Measurements from ENCODE around the gene SAMD1. TPM values are rescaled to one million over a fixed set of nuclear protein-coding genes. Genes with fewer than 3 reads are reported as not detected.

Gene SAMD1
- polyA plus RNA-seq, 2 of the 4 experiments (the other 2 are of a cell fraction) = 8.4 to 28.9 TPM

DNA sequence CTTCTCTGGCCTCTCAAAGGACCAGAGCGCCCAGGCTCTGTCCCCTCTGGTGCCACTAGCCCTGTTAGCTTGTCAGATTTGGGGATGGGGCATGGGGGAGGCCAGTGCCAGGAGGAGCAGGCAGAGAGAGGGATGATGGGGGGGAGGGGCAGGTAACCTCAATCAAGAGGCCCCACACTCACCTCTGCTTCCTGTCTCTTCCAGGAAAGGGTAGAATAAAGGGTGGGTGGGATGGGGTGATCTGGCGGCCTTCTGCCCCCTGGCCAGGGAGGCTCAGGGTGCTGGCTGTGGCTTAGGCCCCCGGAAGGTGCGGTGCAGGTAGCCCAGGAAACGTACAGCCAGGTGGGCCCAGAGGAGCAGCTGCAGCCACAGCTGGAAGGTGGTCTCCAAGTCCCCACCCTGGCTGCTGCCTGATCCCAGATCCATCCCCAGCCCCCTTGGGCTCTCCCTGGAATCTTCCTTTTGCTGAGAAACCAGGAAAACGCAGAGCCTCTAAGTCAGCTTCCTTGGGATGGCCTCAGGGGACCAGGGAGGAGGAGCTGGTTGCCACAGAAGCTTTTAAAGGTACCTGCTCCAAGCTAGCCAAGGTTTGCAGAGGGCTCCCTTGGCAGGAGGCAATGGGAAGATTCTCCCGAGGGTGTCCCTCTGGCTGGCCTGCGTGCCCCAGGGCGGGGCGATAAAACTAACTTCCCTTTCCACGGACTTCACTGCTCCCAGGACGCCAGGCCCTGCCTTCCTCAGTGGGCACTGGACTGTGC is 21.7 kb upstream of the SAMD1 start:
- TF ChIP-seq RAD21 (conservative IDR thresholded peaks at IDR 0.05 in 1 of 2, IDR thresholded peaks at IDR 0.05 in 1 of 2) = no peak
- no peak for TF ChIP-seq CBX8 (IDR thresholded peaks at IDR 0.05)
- TF ChIP-seq CHD2 (IDR thresholded peaks at IDR 0.05; ENCODE audit: low read length, partially characterized antibody) = no peak
- TF ChIP-seq, protein P1, sequence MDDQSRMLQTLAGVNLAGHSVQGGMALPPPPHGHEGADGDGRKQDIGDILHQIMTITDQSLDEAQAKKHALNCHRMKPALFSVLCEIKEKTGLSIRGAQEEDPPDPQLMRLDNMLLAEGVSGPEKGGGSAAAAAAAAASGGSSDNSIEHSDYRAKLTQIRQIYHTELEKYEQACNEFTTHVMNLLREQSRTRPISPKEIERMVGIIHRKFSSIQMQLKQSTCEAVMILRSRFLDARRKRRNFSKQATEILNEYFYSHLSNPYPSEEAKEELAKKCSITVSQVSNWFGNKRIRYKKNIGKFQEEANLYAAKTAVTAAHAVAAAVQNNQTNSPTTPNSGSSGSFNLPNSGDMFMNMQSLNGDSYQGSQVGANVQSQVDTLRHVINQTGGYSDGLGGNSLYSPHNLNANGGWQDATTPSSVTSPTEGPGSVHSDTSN (IDR thresholded peaks at IDR 0.05) = no peak
- TF ChIP-seq, protein P2, sequence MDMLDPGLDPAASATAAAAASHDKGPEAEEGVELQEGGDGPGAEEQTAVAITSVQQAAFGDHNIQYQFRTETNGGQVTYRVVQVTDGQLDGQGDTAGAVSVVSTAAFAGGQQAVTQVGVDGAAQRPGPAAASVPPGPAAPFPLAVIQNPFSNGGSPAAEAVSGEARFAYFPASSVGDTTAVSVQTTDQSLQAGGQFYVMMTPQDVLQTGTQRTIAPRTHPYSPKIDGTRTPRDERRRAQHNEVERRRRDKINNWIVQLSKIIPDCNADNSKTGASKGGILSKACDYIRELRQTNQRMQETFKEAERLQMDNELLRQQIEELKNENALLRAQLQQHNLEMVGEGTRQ (IDR thresholded peaks at IDR 0.05) = no peak
- no peak for TF ChIP-seq NFE2L2 (conservative IDR thresholded peaks at IDR 0.05; ENCODE audit: low read length)
- no peak for TF ChIP-seq NPAS2 (CRISPR knock-in tag; IDR thresholded peaks at IDR 0.05; ENCODE audit: borderline replicate concordance)
- no peak for TF ChIP-seq EP300 (IDR thresholded peaks at IDR 0.05)
- no peak for TF ChIP-seq CBX2 (IDR thresholded peaks at IDR 0.05; ENCODE audit: borderline replicate concordance, low read depth)
- no peak for TF ChIP-seq FOXS1 (CRISPR knock-in tag; IDR thresholded peaks at IDR 0.05)
- no peak for TF ChIP-seq EHMT2 (IDR thresholded peaks at IDR 0.05; ENCODE audit: low read depth)
- no peak for TF ChIP-seq TP53 (CRISPR knock-in tag; IDR thresholded peaks at IDR 0.05)
- TF ChIP-seq HOXA7 (CRISPR knock-in tag; IDR thresholded peaks at IDR 0.05) = no peak
- TF ChIP-seq, protein P3, sequence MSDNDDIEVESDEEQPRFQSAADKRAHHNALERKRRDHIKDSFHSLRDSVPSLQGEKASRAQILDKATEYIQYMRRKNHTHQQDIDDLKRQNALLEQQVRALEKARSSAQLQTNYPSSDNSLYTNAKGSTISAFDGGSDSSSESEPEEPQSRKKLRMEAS (IDR thresholded peaks at IDR 0.05) = no peak
- TF ChIP-seq ZC3H11A (IDR thresholded peaks at IDR 0.05) = no peak
- no peak for TF ChIP-seq ZSCAN20 (CRISPR knock-in tag; IDR thresholded peaks at IDR 0.05)
- no peak for TF ChIP-seq ZNF302 (CRISPR knock-in tag; IDR thresholded peaks at IDR 0.05)
- no peak for TF ChIP-seq KDM5A (IDR thresholded peaks at IDR 0.05)
- TF ChIP-seq RNF2 (IDR thresholded peaks at IDR 0.05; ENCODE audit: borderline replicate concordance, low read depth) = no peak
- TF ChIP-seq RCOR1 (IDR thresholded peaks at IDR 0.05; ENCODE audit: low read depth, low read length) = no peak
- DNase-seq (ENCODE audit: low read depth in 1 of 2, low spot score in 1 of 2) (no peak), ATAC-seq (no peak), FAIRE-seq (no peak)
- CTCF ChIA-PET = no interaction called here
- POLR2A ChIA-PET = interaction anchor here (0.7 kb wide), 1 partner anchor 250 kb away, joined by 6 read pairs; no protein-coding TSS in a partner anchor
- Histone ChIP-seq H3K4me2 (peak overlapping the region; percentile 32; the same call in 1 of the 3 replicates), H3K27ac (peak overlapping the region in 1 of 2 experiments; percentile 50; a peak in 2 of 6 replicates), H3K9me3 (no peaks in the 10 kb centered on the region), H3K4me1 (peaks cover 21% of the 10 kb centered on the region), H3K4me3 (no peak overlapping the region)
- 65% methylated on average over 6 of the region's 12 CpGs for WGBS (ENCODE audit: missing lambda C conversion rate)

DNA sequence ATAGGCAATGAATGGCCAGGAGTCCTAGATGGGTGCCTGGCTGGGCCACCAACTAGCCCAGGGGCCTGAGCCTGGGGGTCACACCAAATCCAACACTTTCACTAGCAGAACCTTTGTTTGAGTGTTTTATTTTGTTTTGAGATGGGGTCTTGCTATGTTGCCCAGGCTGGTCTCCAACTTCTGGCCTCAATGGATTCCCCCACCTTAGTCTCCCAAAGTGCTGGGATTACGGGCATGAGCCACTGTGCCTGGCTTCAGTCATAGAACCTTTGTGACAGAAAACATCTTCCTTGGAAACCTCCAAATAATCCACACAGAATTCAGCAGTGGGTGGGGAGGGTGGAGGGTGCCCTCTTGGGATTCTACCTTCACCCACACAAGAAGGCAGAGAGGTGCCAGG is 20.9 kb upstream of the SAMD1 start:
- ChIA-PET CTCF (interaction anchor here (0.9 kb wide), 1 partner anchor 237 kb away, joined by 3 read pairs; no protein-coding TSS in a partner anchor), POLR2A (no interaction called here)
- no peak for ATAC-seq
- Histone ChIP-seq H3K4me3 (no peak overlapping the region), H3K27ac (no peak overlapping the region), H3K9me3 (no peaks in the 10 kb centered on the region), H3K4me1 (peaks cover 18% of the 10 kb centered on the region), H3K4me2 (no peak overlapping the region)
- no peak for DNase-seq (ENCODE audit: low read depth in 1 of 2, low spot score in 1 of 2)
- 91% methylated on average over 1 of the region's 1 CpG for WGBS (ENCODE audit: missing lambda C conversion rate)
- FAIRE-seq = no peak
- TF ChIP-seq, protein P4, sequence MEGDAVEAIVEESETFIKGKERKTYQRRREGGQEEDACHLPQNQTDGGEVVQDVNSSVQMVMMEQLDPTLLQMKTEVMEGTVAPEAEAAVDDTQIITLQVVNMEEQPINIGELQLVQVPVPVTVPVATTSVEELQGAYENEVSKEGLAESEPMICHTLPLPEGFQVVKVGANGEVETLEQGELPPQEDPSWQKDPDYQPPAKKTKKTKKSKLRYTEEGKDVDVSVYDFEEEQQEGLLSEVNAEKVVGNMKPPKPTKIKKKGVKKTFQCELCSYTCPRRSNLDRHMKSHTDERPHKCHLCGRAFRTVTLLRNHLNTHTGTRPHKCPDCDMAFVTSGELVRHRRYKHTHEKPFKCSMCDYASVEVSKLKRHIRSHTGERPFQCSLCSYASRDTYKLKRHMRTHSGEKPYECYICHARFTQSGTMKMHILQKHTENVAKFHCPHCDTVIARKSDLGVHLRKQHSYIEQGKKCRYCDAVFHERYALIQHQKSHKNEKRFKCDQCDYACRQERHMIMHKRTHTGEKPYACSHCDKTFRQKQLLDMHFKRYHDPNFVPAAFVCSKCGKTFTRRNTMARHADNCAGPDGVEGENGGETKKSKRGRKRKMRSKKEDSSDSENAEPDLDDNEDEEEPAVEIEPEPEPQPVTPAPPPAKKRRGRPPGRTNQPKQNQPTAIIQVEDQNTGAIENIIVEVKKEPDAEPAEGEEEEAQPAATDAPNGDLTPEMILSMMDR (IDR thresholded peaks at IDR 0.05) = no peak
- TF ChIP-seq, protein P5, sequence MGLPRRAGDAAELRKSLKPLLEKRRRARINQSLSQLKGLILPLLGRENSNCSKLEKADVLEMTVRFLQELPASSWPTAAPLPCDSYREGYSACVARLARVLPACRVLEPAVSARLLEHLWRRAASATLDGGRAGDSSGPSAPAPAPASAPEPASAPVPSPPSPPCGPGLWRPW (IDR thresholded peaks at IDR 0.05) = no peak
- TF ChIP-seq ZSCAN20 (CRISPR knock-in tag; IDR thresholded peaks at IDR 0.05) (no peak), RFX5 (IDR thresholded peaks at IDR 0.05) (no peak), POLR2A (IDR thresholded peaks at IDR 0.05; ENCODE audit: low read length) (no peak), TP53 (CRISPR knock-in tag; IDR thresholded peaks at IDR 0.05) (no peak), FOSL2 (IDR thresholded peaks at IDR 0.05) (no peak), FOSL2 (CRISPR knock-in tag; IDR thresholded peaks at IDR 0.05) (no peak), ZC3H11A (IDR thresholded peaks at IDR 0.05) (no peak), FOXS1 (CRISPR knock-in tag; IDR thresholded peaks at IDR 0.05) (no peak), CHD2 (IDR thresholded peaks at IDR 0.05; ENCODE audit: low read length, partially characterized antibody) (no peak), CHD4 (IDR thresholded peaks at IDR 0.05; ENCODE audit: borderline replicate concordance) (no peak), JUNB (IDR thresholded peaks at IDR 0.05) (no peak), HDAC2 (IDR thresholded peaks at IDR 0.05) (no peak)
- TF ChIP-seq, protein P2 (IDR thresholded peaks at IDR 0.05) = no peak
- TF ChIP-seq, protein P6, sequence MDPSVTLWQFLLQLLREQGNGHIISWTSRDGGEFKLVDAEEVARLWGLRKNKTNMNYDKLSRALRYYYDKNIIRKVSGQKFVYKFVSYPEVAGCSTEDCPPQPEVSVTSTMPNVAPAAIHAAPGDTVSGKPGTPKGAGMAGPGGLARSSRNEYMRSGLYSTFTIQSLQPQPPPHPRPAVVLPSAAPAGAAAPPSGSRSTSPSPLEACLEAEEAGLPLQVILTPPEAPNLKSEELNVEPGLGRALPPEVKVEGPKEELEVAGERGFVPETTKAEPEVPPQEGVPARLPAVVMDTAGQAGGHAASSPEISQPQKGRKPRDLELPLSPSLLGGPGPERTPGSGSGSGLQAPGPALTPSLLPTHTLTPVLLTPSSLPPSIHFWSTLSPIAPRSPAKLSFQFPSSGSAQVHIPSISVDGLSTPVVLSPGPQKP (IDR thresholded peaks at IDR 0.05; ENCODE audit: low read depth, low read length) = no peak
- TF ChIP-seq, protein P7, sequence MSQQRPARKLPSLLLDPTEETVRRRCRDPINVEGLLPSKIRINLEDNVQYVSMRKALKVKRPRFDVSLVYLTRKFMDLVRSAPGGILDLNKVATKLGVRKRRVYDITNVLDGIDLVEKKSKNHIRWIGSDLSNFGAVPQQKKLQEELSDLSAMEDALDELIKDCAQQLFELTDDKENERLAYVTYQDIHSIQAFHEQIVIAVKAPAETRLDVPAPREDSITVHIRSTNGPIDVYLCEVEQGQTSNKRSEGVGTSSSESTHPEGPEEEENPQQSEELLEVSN (IDR thresholded peaks at IDR 0.05; ENCODE audit: borderline replicate concordance, low read depth) = no peak
- TF ChIP-seq, protein P3 (IDR thresholded peaks at IDR 0.05) = no peak
